H1 (cell line): Measurements from ENCODE around the gene SNX32. TPM values are rescaled to one million over a fixed set of nuclear protein-coding genes. Genes with fewer than 3 reads are reported as not detected.

Experiments
- ATF2 ChIP-seq: IDR thresholded peaks from 2 replicates; pipeline ENCODE4 v1.6.1; 2012; ENCODE audit warnings: low read length, inconsistent platforms
- ATF3 ChIP-seq: IDR thresholded peaks from 2 replicates; pipeline ENCODE4 v1.6.1; 2011; ENCODE audit warnings: low read depth, mild to moderate bottlenecking, low read length; ENCODE audit not compliant: insufficient read depth
- CBX5 ChIP-seq: fragments of 300-800, 300-1000 bp; sonication (generic); IDR thresholded peaks from 2 replicates; pipeline ENCODE4 v1.7.1; 2016; ENCODE audit warnings: antibody characterized with exemption, low read length, low read depth
- SAP30 ChIP-seq: fragments of 300-600 bp; sonication (generic); IDR thresholded peaks from 2 replicates; pipeline ENCODE4 v1.7.1; 2012; ENCODE audit warnings: low read length, moderate library complexity, mild to moderate bottlenecking, inconsistent platforms; ENCODE audit not compliant: insufficient read depth, insufficient replicate concordance
- polyA plus RNA-seq, 7 experiments: library from polyadenylated mRNA; depleted of rRNA in 3 of 7; stranded (reverse) in 5 of 7; unstranded in 2 of 7; fragments of >200 nt in 5 of 7; fragments of 200-250 nt in 2 of 7; gene quantifications; 1 replicate in 5 of 7; 2 replicates in 1 of 7; 4 replicates in 1 of 7; pipeline versions ENCODE4 v1.2.1 to v1.2.3, GENCODE V29; 2011 to 2013; ENCODE audit warnings: missing spikeins in 2 of 7, mixed read lengths in 2 of 7
- total RNA-seq: library from RNA; stranded (reverse); fragmentation: NEBNext Ultra II Directional; extraction: Animal tissue kit (Norgen Biotek cat#: 25700); gene quantifications from 2 replicates; pipeline ENCODE4 v1.2.1, GENCODE V29; 2021

The SNX32 gene
- total and polyA plus RNA-seq, 2 of the 8 experiments (the other 6 are each of a cell fraction or from before 2014, with no cell fraction given) = 0.76 to 2.2 TPM

GRCh38 chr11:65792456-65792855 lies 41.3 kb upstream of the SNX32 start (continued):
- TF ChIP-seq ATF3 = no peak
- TF ChIP-seq SAP30 = no peak
- no peak for TF ChIP-seq CBX5
- no peak for TF ChIP-seq ATF2
